GM23338 (cell line): ENCODE measurements around the gene SPECC1. TPM values are rescaled to one million over a fixed set of nuclear protein-coding genes. Genes with fewer than 3 reads are reported as not detected.
A peak's percentile ranks its signal among the peaks of the same experiment; 100 is the strongest.

ENCODE experiments used
- ATAC-seq: fragments of 200-7000 bp; cut with Tn5 transposase; 3 replicates; pipeline ENCODE4 v1.9.1; 2020
- DNase-seq: peaks from one replicate; pipeline ENCODE4 v3.0.0-alpha.2; 2015; ENCODE audit warnings: low spot score
- H2AFZ ChIP-seq: fragments of 200-600 bp; sonication (generic); 2 replicates; pipeline ENCODE4 v1.8.0; 2016; ENCODE audit warnings: antibody characterized with exemption, mild to moderate bottlenecking, moderate library complexity
- H3F3A ChIP-seq: fragments of 200-600 bp; sonication (generic); replicated peaks from 2 replicates; pipeline ENCODE4 v1.8.0; 2017; ENCODE audit warnings: antibody characterized with exemption, mixed run types, low read depth
- H3K27ac ChIP-seq: fragments of 200-600 bp; sonication (generic); 2 replicates; pipeline ENCODE4 v1.6.1; 2016; ENCODE audit warnings: low read depth
- H3K27me3 ChIP-seq: fragments of 200-600 bp; sonication (generic); 2 replicates; pipeline ENCODE4 v1.8.0; 2016; ENCODE audit warnings: mild to moderate bottlenecking, mixed run types, moderate library complexity; ENCODE audit not compliant: insufficient read depth
- H3K36me3 ChIP-seq: fragments of 200-600 bp; sonication (generic); 2 replicates; pipeline ENCODE4 v1.8.0; 2016; ENCODE audit warnings: mild to moderate bottlenecking; ENCODE audit not compliant: insufficient read depth
- H3K4me1 ChIP-seq: fragments of 200-600 bp; sonication (generic); 2 replicates; pipeline ENCODE4 v1.8.0; 2016; ENCODE audit warnings: mild to moderate bottlenecking, moderate library complexity; ENCODE audit not compliant: insufficient read depth
- H3K4me2 ChIP-seq: fragments of 200-600 bp; sonication (generic); 2 replicates; pipeline ENCODE4 v1.7.1; 2017; ENCODE audit warnings: mixed run types
- H3K4me3 ChIP-seq: fragments of 200-600 bp; sonication (generic); 2 replicates; pipeline ENCODE4 v1.6.1; 2016; ENCODE audit warnings: mixed run types
- H3K79me2 ChIP-seq: fragments of 200-600 bp; sonication (generic); replicated peaks from 2 replicates; pipeline ENCODE4 v1.8.0; 2017; ENCODE audit warnings: mild to moderate bottlenecking; ENCODE audit not compliant: insufficient read depth
- H3K9me2 ChIP-seq: fragments of 200-600 bp; sonication (generic); 2 replicates; pipeline ENCODE4 v1.8.0; 2017; ENCODE audit not compliant: insufficient read depth
- H4K20me1 ChIP-seq: fragments of 200-600 bp; sonication (generic); replicated peaks from 2 replicates; pipeline ENCODE4 v1.8.0; 2017; ENCODE audit warnings: mild to moderate bottlenecking; ENCODE audit not compliant: insufficient read depth
- H3K27ac Mint-ChIP-seq: 2 replicates; pipeline ENCODE4 v1.8.0; 2020; ENCODE audit warnings: inconsistent platforms, mild to moderate bottlenecking, moderate library complexity, mixed read lengths
- H3K27me3 Mint-ChIP-seq: 3 replicates; pipeline ENCODE4 v1.8.0; 2022; ENCODE audit warnings: low read depth, mild to moderate bottlenecking, moderate library complexity, mixed read lengths, inconsistent platforms; ENCODE audit not compliant: insufficient read depth, poor library complexity
- H3K36me3 Mint-ChIP-seq: 3 replicates; pipeline ENCODE4 v1.8.0; 2021; ENCODE audit warnings: low read depth, mild to moderate bottlenecking, inconsistent platforms, moderate library complexity, mixed read lengths
- H3K4me1 Mint-ChIP-seq: 3 replicates; pipeline ENCODE4 v1.8.0; 2020; ENCODE audit warnings: mild to moderate bottlenecking, inconsistent platforms, mixed read lengths
- H3K4me3 Mint-ChIP-seq: 3 replicates; pipeline ENCODE4 v1.8.0; 2021; ENCODE audit warnings: moderate library complexity, mild to moderate bottlenecking, inconsistent platforms, mixed read lengths
- H3K9me3 Mint-ChIP-seq: 3 replicates; pipeline ENCODE4 v1.8.0; 2020; ENCODE audit warnings: moderate library complexity, mild to moderate bottlenecking, inconsistent platforms, mixed read lengths
- CREB1 ChIP-seq: fragments of 250-450 bp; sonication (Bioruptor Pico); IDR thresholded peaks from 2 replicates; pipeline ENCODE4 v1.5.0; 2020; ENCODE audit warnings: low read depth, mild to moderate bottlenecking, moderate library complexity
- EZH2 ChIP-seq: fragments of 200-600 bp; sonication (generic); IDR thresholded peaks from one replicate; pipeline ENCODE4 v1.8.0; 2017; ENCODE audit warnings: antibody characterized with exemption, mild to moderate bottlenecking, low read depth; ENCODE audit not compliant: unreplicated experiment
- EZH2phosphoT487 ChIP-seq: fragments of 200-600 bp; sonication (generic); IDR thresholded peaks from one replicate; pipeline ENCODE4 v1.8.1; 2018; ENCODE audit warnings: antibody characterized with exemption; ENCODE audit not compliant: unreplicated experiment
- NANOG ChIP-seq: IDR thresholded peaks from 2 replicates; pipeline ENCODE4 v1.6.1; 2016; ENCODE audit warnings: antibody characterized with exemption, borderline replicate concordance
- POLR2AphosphoS5 ChIP-seq: IDR thresholded peaks from 2 replicates; pipeline ENCODE4 v1.6.1; 2016; ENCODE audit warnings: antibody characterized with exemption, low read depth
- STAT1 ChIP-seq: IDR thresholded peaks from one replicate; pipeline ENCODE4 v1.6.1; 2016; ENCODE audit warnings: antibody characterized with exemption; ENCODE audit not compliant: unreplicated experiment
- ZNF114 ChIP-seq: fragments of 250-450 bp; sonication (Bioruptor Pico); IDR thresholded peaks from 2 replicates; pipeline ENCODE4 v1.5.0; 2020; ENCODE audit warnings: mild to moderate bottlenecking, moderate library complexity
- ZNF331 ChIP-seq: fragments of 250-450 bp; sonication (Bioruptor Pico); IDR thresholded peaks from 2 replicates; pipeline ENCODE4 v1.5.0; 2020; ENCODE audit warnings: low read depth, mild to moderate bottlenecking, moderate library complexity
- polyA plus RNA-seq: library from polyadenylated mRNA; unstranded; fragments of >200 nt; fragmentation: Nextera tagmentation; extraction: Ambion mirVana; gene quantifications from 2 replicates; pipeline ENCODE4 v1.2.1, GENCODE V29; 2016
- total RNA-seq: library from RNA; depleted of rRNA; stranded (reverse); fragments of >200 nt; shearing (Covaris generic); gene quantifications from 2 replicates; pipeline ENCODE4 v1.2.3, GENCODE V29; 2014
- TF ChIP-seq, protein P1 (sequence below): fragments of 250-450 bp; sonication (Bioruptor Pico); IDR thresholded peaks from 2 replicates; pipeline ENCODE4 v1.5.0; 2020; ENCODE audit warnings: mild to moderate bottlenecking, moderate library complexity

SPECC1 gene
- total and polyA plus RNA-seq, 2 experiments from 2014 or later, result 42.6 to 101 TPM

GRCh38 chr17:20155258-20156195, 146.4 kb downstream of the SPECC1 start:
- peak overlapping the region; percentile 100 for H3K4me2 ChIP-seq
- peaks cover 40% of the 10 kb centered on the region for H3K79me2 ChIP-seq
- H3K9me2 ChIP-seq, result no peaks in the 10 kb centered on the region
- peaks cover 5% of the 10 kb centered on the region; the same call in 1 of the 2 replicates for H3K27me3 ChIP-seq
- H4K20me1 ChIP-seq, result peaks cover 34% of the 10 kb centered on the region
- peak; percentile 92 for ATAC-seq
- no peak overlapping the region for H3K27ac Mint-ChIP-seq
- DNase-seq, result peak; percentile 99
- no peaks in the 10 kb centered on the region; the same call in 2 of the 3 replicates for H3K9me3 Mint-ChIP-seq
- H3K36me3 Mint-ChIP-seq, result peaks cover 13% of the 10 kb centered on the region
- no peak overlapping the region for H3K4me3 Mint-ChIP-seq
- H3K4me1 ChIP-seq, result peaks cover 41% of the 10 kb centered on the region
- TF ChIP-seq POLR2AphosphoS5, result peak; percentile 75
- 0 out of 2 replicates have a peak, but pooled peaks have one; percentile 33 for TF ChIP-seq CREB1 (CRISPR knock-in tag)
- no peak for TF ChIP-seq ZNF114 (CRISPR knock-in tag)
- H2AFZ ChIP-seq, result 0 out of 2 replicates have a peak overlapping the region, but pooled peaks have one; percentile 85
- H3K4me1 Mint-ChIP-seq, result peaks cover 25% of the 10 kb centered on the region
- peak overlapping the region; percentile 96 for H3K27ac ChIP-seq
- H3K36me3 ChIP-seq, result no peaks in the 10 kb centered on the region; the same call in 1 of the 2 replicates
- peaks cover 5% of the 10 kb centered on the region for H3K27me3 Mint-ChIP-seq
- peak overlapping the region; percentile 99 for H3K4me3 ChIP-seq
- peaks cover 7% of the 10 kb centered on the region for H3F3A ChIP-seq

- no peaks in the 10 kb centered on the region for H3K9me2 ChIP-seq
- peak overlapping the region; percentile 85; the same call in 1 of the 2 replicates for H2AFZ ChIP-seq
- peak; percentile 84 for DNase-seq
- TF ChIP-seq STAT1 (no peak), ZNF331 (CRISPR knock-in tag) (no peak), POLR2AphosphoS5 (no peak), EZH2phosphoT487 (no peak), NANOG (no peak), EZH2 (no peak)
- TF ChIP-seq, protein P1, sequence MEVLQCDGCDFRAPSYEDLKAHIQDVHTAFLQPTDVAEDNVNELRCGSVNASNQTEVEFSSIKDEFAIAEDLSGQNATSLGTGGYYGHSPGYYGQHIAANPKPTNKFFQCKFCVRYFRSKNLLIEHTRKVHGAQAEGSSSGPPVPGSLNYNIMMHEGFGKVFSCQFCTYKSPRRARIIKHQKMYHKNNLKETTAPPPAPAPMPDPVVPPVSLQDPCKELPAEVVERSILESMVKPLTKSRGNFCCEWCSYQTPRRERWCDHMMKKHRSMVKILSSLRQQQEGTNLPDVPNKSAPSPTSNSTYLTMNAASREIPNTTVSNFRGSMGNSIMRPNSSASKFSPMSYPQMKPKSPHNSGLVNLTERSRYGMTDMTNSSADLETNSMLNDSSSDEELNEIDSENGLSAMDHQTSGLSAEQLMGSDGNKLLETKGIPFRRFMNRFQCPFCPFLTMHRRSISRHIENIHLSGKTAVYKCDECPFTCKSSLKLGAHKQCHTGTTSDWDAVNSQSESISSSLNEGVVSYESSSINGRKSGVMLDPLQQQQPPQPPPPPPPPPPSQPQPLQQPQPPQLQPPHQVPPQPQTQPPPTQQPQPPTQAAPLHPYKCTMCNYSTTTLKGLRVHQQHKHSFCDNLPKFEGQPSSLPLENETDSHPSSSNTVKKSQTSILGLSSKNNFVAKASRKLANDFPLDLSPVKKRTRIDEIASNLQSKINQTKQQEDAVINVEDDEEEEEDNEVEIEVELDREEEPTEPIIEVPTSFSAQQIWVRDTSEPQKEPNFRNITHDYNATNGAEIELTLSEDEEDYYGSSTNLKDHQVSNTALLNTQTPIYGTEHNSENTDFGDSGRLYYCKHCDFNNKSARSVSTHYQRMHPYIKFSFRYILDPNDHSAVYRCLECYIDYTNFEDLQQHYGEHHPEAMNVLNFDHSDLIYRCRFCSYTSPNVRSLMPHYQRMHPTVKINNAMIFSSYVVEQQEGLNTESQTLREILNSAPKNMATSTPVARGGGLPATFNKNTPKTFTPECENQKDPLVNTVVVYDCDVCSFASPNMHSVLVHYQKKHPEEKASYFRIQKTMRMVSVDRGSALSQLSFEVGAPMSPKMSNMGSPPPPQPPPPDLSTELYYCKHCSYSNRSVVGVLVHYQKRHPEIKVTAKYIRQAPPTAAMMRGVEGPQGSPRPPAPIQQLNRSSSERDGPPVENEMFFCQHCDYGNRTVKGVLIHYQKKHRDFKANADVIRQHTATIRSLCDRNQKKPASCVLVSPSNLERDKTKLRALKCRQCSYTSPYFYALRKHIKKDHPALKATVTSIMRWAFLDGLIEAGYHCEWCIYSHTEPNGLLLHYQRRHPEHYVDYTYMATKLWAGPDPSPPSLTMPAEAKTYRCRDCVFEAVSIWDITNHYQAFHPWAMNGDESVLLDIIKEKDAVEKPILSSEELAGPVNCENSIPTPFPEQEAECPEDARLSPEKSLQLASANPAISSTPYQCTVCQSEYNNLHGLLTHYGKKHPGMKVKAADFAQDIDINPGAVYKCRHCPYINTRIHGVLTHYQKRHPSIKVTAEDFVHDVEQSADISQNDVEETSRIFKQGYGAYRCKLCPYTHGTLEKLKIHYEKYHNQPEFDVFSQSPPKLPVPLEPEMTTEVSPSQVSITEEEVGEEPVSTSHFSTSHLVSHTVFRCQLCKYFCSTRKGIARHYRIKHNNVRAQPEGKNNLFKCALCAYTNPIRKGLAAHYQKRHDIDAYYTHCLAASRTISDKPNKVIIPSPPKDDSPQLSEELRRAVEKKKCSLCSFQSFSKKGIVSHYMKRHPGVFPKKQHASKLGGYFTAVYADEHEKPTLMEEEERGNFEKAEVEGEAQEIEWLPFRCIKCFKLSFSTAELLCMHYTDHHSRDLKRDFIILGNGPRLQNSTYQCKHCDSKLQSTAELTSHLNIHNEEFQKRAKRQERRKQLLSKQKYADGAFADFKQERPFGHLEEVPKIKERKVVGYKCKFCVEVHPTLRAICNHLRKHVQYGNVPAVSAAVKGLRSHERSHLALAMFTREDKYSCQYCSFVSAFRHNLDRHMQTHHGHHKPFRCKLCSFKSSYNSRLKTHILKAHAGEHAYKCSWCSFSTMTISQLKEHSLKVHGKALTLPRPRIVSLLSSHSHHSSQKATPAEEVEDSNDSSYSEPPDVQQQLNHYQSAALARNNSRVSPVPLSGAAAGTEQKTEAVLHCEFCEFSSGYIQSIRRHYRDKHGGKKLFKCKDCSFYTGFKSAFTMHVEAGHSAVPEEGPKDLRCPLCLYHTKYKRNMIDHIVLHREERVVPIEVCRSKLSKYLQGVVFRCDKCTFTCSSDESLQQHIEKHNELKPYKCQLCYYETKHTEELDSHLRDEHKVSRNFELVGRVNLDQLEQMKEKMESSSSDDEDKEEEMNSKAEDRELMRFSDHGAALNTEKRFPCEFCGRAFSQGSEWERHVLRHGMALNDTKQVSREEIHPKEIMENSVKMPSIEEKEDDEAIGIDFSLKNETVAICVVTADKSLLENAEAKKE (CRISPR knock-in tag), result no peak
Observed at GRCh38 chr17:20156196-20157000, 147.2 kb downstream of the SPECC1 start.

More at GRCh38 chr17:20156196-20157000, 147.2 kb downstream of the SPECC1 start:
- peaks cover 45% of the 10 kb centered on the region for H3K4me1 ChIP-seq
- Mint-ChIP-seq H3K36me3 (peaks cover 20% of the 10 kb centered on the region), H3K9me3 (no peaks in the 10 kb centered on the region; the same call in 2 of the 3 replicates), H3K27me3 (peaks cover 5% of the 10 kb centered on the region), H3K4me1 (peaks cover 26% of the 10 kb centered on the region), H3K4me3 (no peak overlapping the region; the same call in 1 of the 3 replicates), H3K27ac (peak overlapping the region; percentile 94)
- peak; percentile 69 for ATAC-seq
- H3K36me3 ChIP-seq, result no peaks in the 10 kb centered on the region; the same call in 1 of the 2 replicates
- peak overlapping the region; percentile 96 for H3K27ac ChIP-seq
- H3K27me3 ChIP-seq, result peaks cover 5% of the 10 kb centered on the region; the same call in 1 of the 2 replicates
- H3K4me3 ChIP-seq, result peak overlapping the region; percentile 99
- peaks cover 7% of the 10 kb centered on the region for H3F3A ChIP-seq
- peaks cover 49% of the 10 kb centered on the region for H3K79me2 ChIP-seq
- H3K4me2 ChIP-seq, result peak overlapping the region; percentile 100
- H4K20me1 ChIP-seq, result peaks cover 38% of the 10 kb centered on the region
